Small intestine (tissue), 7 donors: ENCODE results near the gene PHF11. TPM values are rescaled to one million over a fixed set of nuclear protein-coding genes. Genes with fewer than 3 reads are reported as not detected.
"Not testable (repeated sequence)": the region's sequence is repeated elsewhere in the genome, so short reads cannot be mapped to it uniquely, and the experiment has no call there.

Experiments
- DNase-seq, 2 donors: peaks; one replicate each; pipeline versions ENCODE4 v3.0.0 to v3.0.0-alpha.2; 2013
- FAIRE-seq: peaks from 2 replicates; lab custom pipeline; 2012; peaks lifted over from hg19 to GRCh38; lab: Jason Lieb, UNC
- H3K27ac ChIP-seq, 3 donors: one replicate each; pipeline ENCODE4 v1.5.1; 2013; ENCODE audit warnings: low read length in 2 of 3, mild to moderate bottlenecking in 2 of 3, control low read depth in 1 of 3, inconsistent platforms in 1 of 3, low read depth in 1 of 3, moderate library complexity in 1 of 3
- H3K27me3 ChIP-seq, 3 donors: one replicate each; pipeline ENCODE4 v1.6.1; 2013; ENCODE audit warnings: low read length in 3 of 3, inconsistent platforms in 1 of 3; ENCODE audit not compliant: control insufficient read depth in 3 of 3, insufficient read depth in 3 of 3
- H3K36me3 ChIP-seq, 3 donors: one replicate each; pipeline ENCODE4 v1.6.1; 2013; ENCODE audit warnings: low read length in 3 of 3, inconsistent platforms in 1 of 3, low read depth in 1 of 3, mild to moderate bottlenecking in 1 of 3, moderate library complexity in 1 of 3; ENCODE audit not compliant: control insufficient read depth in 3 of 3, insufficient read depth in 2 of 3
- H3K4me1 ChIP-seq, 3 donors: one replicate each; pipeline ENCODE4 v1.6.1; 2013; ENCODE audit warnings: low read length in 2 of 3, inconsistent platforms in 1 of 3, low read depth in 1 of 3, mild to moderate bottlenecking in 1 of 3, moderate library complexity in 1 of 3; ENCODE audit not compliant: control insufficient read depth in 3 of 3, insufficient read depth in 2 of 3
- H3K4me3 ChIP-seq, 3 donors: one replicate each; pipeline ENCODE4 v1.5.1; 2013; ENCODE audit warnings: low read length in 3 of 3, control low read depth in 1 of 3, inconsistent platforms in 1 of 3, low read depth in 1 of 3, mild to moderate bottlenecking in 1 of 3, moderate library complexity in 1 of 3
- H3K9me3 ChIP-seq, 2 donors: one replicate each; pipeline ENCODE4 v1.6.1; 2013; ENCODE audit warnings: low read depth in 1 of 2, low read length in 1 of 2; ENCODE audit not compliant: control insufficient read depth in 2 of 2, insufficient read depth in 1 of 2
- WGBS, 3 donors: extraction: QIAGEN DNeasy Blood & Tissue Kit; methylation state at CpG; one replicate each; pipeline ENCODE4 v1.1.7; 2013; 5-methylcytosine and 5-hydroxymethylcytosine counted together
- polyA plus RNA-seq, 4 donors: library from polyadenylated mRNA; stranded (reverse) in 3 of 4; unstranded in 1 of 4; fragments of 200-250 nt in 3 of 4; fragments of 120-200 nt in 1 of 4; gene quantifications; one replicate each; pipeline versions ENCODE4 v1.2.1 to v1.2.3, GENCODE V29; 2013
- donor health status: healthy with polysubstance abuse.
- donor health status: control.
- donor health status: control.
- donor health status: Bipolar disorder and iron deficiency.
- donor health status: healthy.

PHF11 gene
- polyA plus RNA-seq, 4 donors = 32.0 to 94.4 (median 50.1) TPM

GRCh38 chr13:49559006-49559405 is 63.3 kb downstream of the PHF11 start:
- DNase-seq = no peak
- FAIRE-seq = no peak
- Histone ChIP-seq H3K9me3 (no peaks in the 10 kb centered on the region), H3K4me3 (no peak overlapping the region), H3K27me3 (no peaks in the 10 kb centered on the region), H3K27ac (no peak overlapping the region), H3K36me3 (peaks cover 0 to 15% (median 0%) of the 10 kb centered on the region in 3 donors), H3K4me1 (peaks cover 0 to 4% (median 0%) of the 10 kb centered on the region in 3 donors)
- 97 to 100% (median 99%) methylated on average over 3 of the region's 3 CpGs for WGBS, 3 donors

GRCh38 chr13:49560270-49561061 is 64.7 kb downstream of the PHF11 start:
- Histone ChIP-seq H3K4me3 (no peak overlapping the region), H3K36me3 (peaks cover 0 to 11% (median 0%) of the 10 kb centered on the region in 3 donors), H3K9me3 (peaks cover 0 to 4% of the 10 kb centered on the region in 2 donors), H3K27me3 (no peaks in the 10 kb centered on the region), H3K4me1 (peaks cover 0 to 4% (median 0%) of the 10 kb centered on the region in 3 donors), H3K27ac (peak overlapping the region in 1 of 3 donors; percentile 29)
- FAIRE-seq (no peak), DNase-seq (peak; percentile 12 to 78)
- 15 to 50% (median 41%) methylated on average over 10 of the region's 10 CpGs for WGBS, 3 donors

GRCh38 chr13:49561062-49561410 is 65.3 kb downstream of the PHF11 start:
- Histone ChIP-seq H3K4me3 (no peak overlapping the region), H3K27ac (no peak overlapping the region), H3K27me3 (no peaks in the 10 kb centered on the region), H3K36me3 (peaks cover 0 to 11% (median 0%) of the 10 kb centered on the region in 3 donors), H3K4me1 (peaks cover 0 to 4% (median 0%) of the 10 kb centered on the region in 3 donors), H3K9me3 (peaks cover 0 to 4% of the 10 kb centered on the region in 2 donors)
- peak; percentile 54 to 77 for DNase-seq
- WGBS, 3 donors = 24 to 46% (median 29%) methylated on average over 3 of the region's 3 CpGs
- no peak for FAIRE-seq

- peaks cover 0 to 4% of the 10 kb centered on the region in 2 donors for H3K9me3 ChIP-seq
- H3K27me3 ChIP-seq = no peaks in the 10 kb centered on the region
- H3K27ac ChIP-seq = no peak overlapping the region
- H3K4me3 ChIP-seq = no peak overlapping the region
- peaks cover 0 to under 1% (median 0%) of the 10 kb centered on the region in 3 donors for H3K36me3 ChIP-seq
- DNase-seq = no peak
- FAIRE-seq = no peak
- peaks cover 0 to 4% (median 0%) of the 10 kb centered on the region in 3 donors for H3K4me1 ChIP-seq
- 73 to 91% (median 85%) methylated on average over 4 to 5 of the region's 5 CpGs for WGBS, 3 donors
These were observed 67.8 kb downstream of the PHF11 start for GRCh38 chr13:49563516-49563915.

- not testable (repeated sequence) for FAIRE-seq
- WGBS, 3 donors = 97 to 99% (median 98%) methylated on average over 15 to 23 of the region's 25 CpGs
These were observed 69.7 kb downstream of the PHF11 start for GRCh38 chr13:49565461-49565860.

GRCh38 chr13:49566461-49566860 is 70.7 kb downstream of the PHF11 start:
- Histone ChIP-seq H3K36me3 (no peaks in the 10 kb centered on the region), H3K4me1 (no peaks in the 10 kb centered on the region), H3K9me3 (peaks cover 0 to 4% of the 10 kb centered on the region in 2 donors), H3K4me3 (no peak overlapping the region), H3K27me3 (no peaks in the 10 kb centered on the region), H3K27ac (no peak overlapping the region)
- FAIRE-seq (no peak), DNase-seq (no peak)
- 97% methylated on average over 4 of the region's 4 CpGs for WGBS, 3 donors

More at GRCh38 chr13:49565461-49565860, 69.7 kb downstream of the PHF11 start:
- H3K4me1 ChIP-seq, H3K36me3 ChIP-seq, H3K4me3 ChIP-seq, H3K27ac ChIP-seq, DNase-seq, H3K27me3 ChIP-seq, H3K9me3 ChIP-seq: not testable (repeated sequence)

- no peak overlapping the region for H3K4me3 ChIP-seq
- no peaks in the 10 kb centered on the region for H3K36me3 ChIP-seq
- peaks cover 0 to 4% of the 10 kb centered on the region in 2 donors for H3K9me3 ChIP-seq
- DNase-seq = no peak
- H3K27ac ChIP-seq = no peak overlapping the region
- no peaks in the 10 kb centered on the region for H3K27me3 ChIP-seq
- FAIRE-seq = no peak
- no peaks in the 10 kb centered on the region for H3K4me1 ChIP-seq
- 87 to 91% (median 90%) methylated on average over 5 of the region's 5 CpGs for WGBS, 3 donors
These were observed 71.7 kb downstream of the PHF11 start for GRCh38 chr13:49567491-49567890.

GRCh38 chr13:49569993-49570689 is 74.4 kb downstream of the PHF11 start:
- no peaks in the 10 kb centered on the region for H3K27me3 ChIP-seq
- FAIRE-seq (no peak), DNase-seq (no peak)
- WGBS, 3 donors = 79 to 93% (median 81%) methylated on average over 1 of the region's 1 CpG
- no peaks in the 10 kb centered on the region for H3K4me1 ChIP-seq
- H3K9me3 ChIP-seq = no peaks in the 10 kb centered on the region
- no peak overlapping the region for H3K27ac ChIP-seq
- H3K4me3 ChIP-seq = no peak overlapping the region
- H3K36me3 ChIP-seq = no peaks in the 10 kb centered on the region
